HEK293 (cell line): ENCODE measurements around the gene SECISBP2L.

Experiments
- CTCF ChIA-PET: fragments of 350-600 bp; formaldehyde crosslinking; extraction: SDS; loops from one replicate; lab custom pipeline; 2021; ENCODE audit warnings: antibody characterized with exemption; lab: Yijun Ruan, JAX
- POLR2A ChIA-PET: fragments of 300-600 bp; formaldehyde crosslinking; extraction: SDS; loops from one replicate; lab custom pipeline; 2020; ENCODE audit warnings: antibody characterized with exemption, inconsistent platforms; lab: Yijun Ruan, JAX
- H3K27ac ChIP-seq: fragments of 200-500 bp; sonication (Bioruptor generic); 2 replicates; pipeline ENCODE4 v1.5.1; 2014; ENCODE audit warnings: low read depth, low read length, control low read depth, inconsistent platforms; ENCODE audit errors: extremely low read depth
- H3K36me3 ChIP-seq, 2 experiments: fragments of 200-500 bp in 1 of 2; sonication (Bioruptor generic) in 1 of 2; 1 replicate in 1 of 2; 2 replicates in 1 of 2; pipeline ENCODE4 v1.5.1; 2014 to 2017; ENCODE audit warnings: inconsistent platforms in 2 of 2, low read length in 2 of 2; ENCODE audit not compliant: control insufficient read depth in 2 of 2, insufficient read depth in 1 of 2
- H3K4me1 ChIP-seq: fragments of 200-500 bp; sonication (Bioruptor generic); 2 replicates; pipeline ENCODE4 v1.5.1; 2014; ENCODE audit warnings: mild to moderate bottlenecking, low read length, inconsistent platforms; ENCODE audit not compliant: control insufficient read depth, insufficient read depth
- H3K4me3 ChIP-seq: 2 replicates; pipeline ENCODE4 v1.5.1; 2011; ENCODE audit warnings: low read depth, mild to moderate bottlenecking, control low read depth, low read length, moderate library complexity
- H3K9me3 ChIP-seq: fragments of 200-500 bp; sonication (Bioruptor generic); 2 replicates; pipeline ENCODE4 v1.5.1; 2014; ENCODE audit warnings: low read depth, low read length, inconsistent platforms; ENCODE audit not compliant: control insufficient read depth, insufficient read depth
- GLIS1 ChIP-seq: fragments of 450-650 bp; formaldehyde crosslinking; IDR thresholded peaks from 2 replicates; pipeline ENCODE4 v1.5.1; 2016; ENCODE audit warnings: missing biosample characterization, missing genetic modification characterization
- KLF8 ChIP-seq: fragments of 450-650 bp; formaldehyde crosslinking; IDR thresholded peaks from 2 replicates; pipeline ENCODE4 v1.5.1; 2016; ENCODE audit warnings: missing biosample characterization, missing genetic modification characterization
- OSR2 ChIP-seq: fragments of 450-650 bp; formaldehyde crosslinking; IDR thresholded peaks from 2 replicates; pipeline ENCODE4 v1.5.1; 2016; ENCODE audit warnings: missing biosample characterization, missing genetic modification characterization
- ZBTB17 ChIP-seq: fragments of 450-650 bp; formaldehyde crosslinking; IDR thresholded peaks from 2 replicates; pipeline ENCODE4 v1.5.1; 2016; ENCODE audit warnings: missing biosample characterization, missing genetic modification characterization
- ZBTB44 ChIP-seq: fragments of 450-650 bp; IDR thresholded peaks from 2 replicates; pipeline ENCODE4 v1.5.1; 2018; ENCODE audit warnings: missing biosample characterization, mild to moderate bottlenecking, missing genetic modification characterization
- ZEB2 ChIP-seq: fragments of 450-650 bp; formaldehyde crosslinking; IDR thresholded peaks from 2 replicates; pipeline ENCODE4 v1.5.1; 2016; ENCODE audit warnings: missing biosample characterization, missing genetic modification characterization
- ZNF140 ChIP-seq: fragments of 450-650 bp; formaldehyde crosslinking; IDR thresholded peaks from 2 replicates; pipeline ENCODE4 v1.5.1; 2016; ENCODE audit warnings: missing biosample characterization, missing genetic modification characterization
- ZNF184 ChIP-seq: fragments of 450-650 bp; IDR thresholded peaks from 2 replicates; pipeline ENCODE4 v1.5.1; 2018; ENCODE audit warnings: missing biosample characterization, mild to moderate bottlenecking, missing genetic modification characterization
- ZNF239 ChIP-seq: fragments of 450-650 bp; formaldehyde crosslinking; IDR thresholded peaks from 2 replicates; pipeline ENCODE4 v1.5.1; 2016; ENCODE audit warnings: missing biosample characterization, missing genetic modification characterization
- ZNF350 ChIP-seq: fragments of 450-650 bp; formaldehyde crosslinking; IDR thresholded peaks from 2 replicates; pipeline ENCODE4 v1.5.0; 2017; ENCODE audit warnings: missing biosample characterization, mild to moderate bottlenecking, missing genetic modification characterization
- ZNF433 ChIP-seq: fragments of 450-650 bp; formaldehyde crosslinking; IDR thresholded peaks from 2 replicates; pipeline ENCODE4 v1.5.1; 2016; ENCODE audit warnings: missing biosample characterization, missing genetic modification characterization, low read depth
- ZNF513 ChIP-seq: fragments of 450-650 bp; IDR thresholded peaks from 2 replicates; pipeline ENCODE4 v1.5.1; 2018; ENCODE audit warnings: missing biosample characterization, missing genetic modification characterization
- ZNF626 ChIP-seq: fragments of 450-650 bp; sonication (Bioruptor Pico); formaldehyde crosslinking; IDR thresholded peaks from 2 replicates; pipeline ENCODE4 v1.5.1; 2018; ENCODE audit warnings: missing biosample characterization, missing genetic modification characterization, inconsistent platforms
- ZNF658 ChIP-seq: fragments of 450-650 bp; formaldehyde crosslinking; IDR thresholded peaks from 2 replicates; pipeline ENCODE4; 2016; ENCODE audit warnings: missing biosample characterization, missing genetic modification characterization
- ZNF660 ChIP-seq: fragments of 450-650 bp; IDR thresholded peaks from 2 replicates; pipeline ENCODE4 v1.5.1; 2018; ENCODE audit warnings: missing biosample characterization, mild to moderate bottlenecking, missing genetic modification characterization
- ZNF670 ChIP-seq: fragments of 450-650 bp; formaldehyde crosslinking; IDR thresholded peaks from 2 replicates; pipeline ENCODE4 v1.5.1; 2016; ENCODE audit warnings: missing biosample characterization, missing genetic modification characterization, low read depth
- ZNF776 ChIP-seq: fragments of 450-650 bp; formaldehyde crosslinking; IDR thresholded peaks from 2 replicates; pipeline ENCODE4 v1.5.0; 2017; ENCODE audit warnings: missing biosample characterization, missing genetic modification characterization, borderline replicate concordance
- ZSCAN16 ChIP-seq: fragments of 450-650 bp; formaldehyde crosslinking; IDR thresholded peaks from 2 replicates; pipeline ENCODE4 v1.5.1; 2016; ENCODE audit warnings: missing biosample characterization, missing genetic modification characterization
- TF ChIP-seq, protein P1 (sequence below): fragments of 450-650 bp; formaldehyde crosslinking; IDR thresholded peaks from 2 replicates; pipeline ENCODE4 v1.5.1; 2016; ENCODE audit warnings: missing biosample characterization, missing genetic modification characterization
- TF ChIP-seq, protein P2 (sequence below): fragments of 450-650 bp; formaldehyde crosslinking; IDR thresholded peaks from 2 replicates; pipeline ENCODE4 v1.5.1; 2017; ENCODE audit warnings: missing biosample characterization, mild to moderate bottlenecking, missing genetic modification characterization, moderate library complexity
- TF ChIP-seq, protein P3 (sequence below): fragments of 450-650 bp; formaldehyde crosslinking; IDR thresholded peaks from 2 replicates; pipeline ENCODE4 v1.5.1; 2016; ENCODE audit warnings: missing biosample characterization, missing genetic modification characterization

SECISBP2L gene

GRCh38 chr15:48989170-48989569 lies 57.1 kb downstream of the SECISBP2L start:
- TF ChIP-seq ZNF350 (tag by site-specific recombination) (no peak), ZNF433 (tag by site-specific recombination) (no peak)
- TF ChIP-seq, all 188 proteins: peak for 0
- H3K4me3 ChIP-seq = no peak overlapping the region
- H3K9me3 ChIP-seq = no peaks in the 10 kb centered on the region
- H3K36me3 ChIP-seq = peaks cover 0 to 27% of the 10 kb centered on the region in 2 experiments; a peak in 1 of 3 replicates
- H3K4me1 ChIP-seq = no peaks in the 10 kb centered on the region
- CTCF ChIA-PET = interaction anchor here (1.4 kb wide), 1 partner anchor 14 kb away, joined by 3 read pairs; no protein-coding TSS in a partner anchor
- POLR2A ChIA-PET = no interaction called here
- no peak overlapping the region for H3K27ac ChIP-seq

DNA sequence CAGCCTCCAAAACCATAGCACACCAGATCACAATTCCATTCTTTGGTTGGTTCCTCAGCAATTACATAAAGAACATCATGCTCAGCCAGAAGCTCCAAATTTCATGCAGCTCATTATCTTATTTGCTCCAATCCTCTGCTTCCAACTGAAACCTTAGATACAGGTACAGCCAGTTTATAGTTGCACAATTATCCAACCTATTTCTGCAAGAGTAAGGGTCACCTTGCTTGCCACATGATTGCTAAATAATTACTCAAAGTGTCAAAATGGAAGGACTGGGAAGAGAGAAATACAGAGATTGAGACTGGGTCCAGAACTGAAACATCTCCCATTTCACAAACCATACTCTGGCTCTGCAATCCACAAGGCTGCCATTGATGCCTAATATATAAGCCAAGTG lies 59.1 kb downstream of the SECISBP2L start:
- H3K4me1 ChIP-seq = no peaks in the 10 kb centered on the region
- peaks cover 0 to 15% of the 10 kb centered on the region in 2 experiments; a peak in 1 of 3 replicates for H3K36me3 ChIP-seq
- POLR2A ChIA-PET = no interaction called here
- TF ChIP-seq ZNF776 (no peak), ZNF513 (tag by site-specific recombination) (no peak), ZNF670 (tag by site-specific recombination) (no peak), ZNF626 (tag by site-specific recombination) (no peak), ZBTB17 (no peak), ZNF184 (tag by site-specific recombination) (no peak), ZNF239 (tag by site-specific recombination) (no peak), ZNF140 (tag by site-specific recombination) (no peak), KLF8 (tag by site-specific recombination) (no peak), ZSCAN16 (no peak)
- TF ChIP-seq, protein P1, sequence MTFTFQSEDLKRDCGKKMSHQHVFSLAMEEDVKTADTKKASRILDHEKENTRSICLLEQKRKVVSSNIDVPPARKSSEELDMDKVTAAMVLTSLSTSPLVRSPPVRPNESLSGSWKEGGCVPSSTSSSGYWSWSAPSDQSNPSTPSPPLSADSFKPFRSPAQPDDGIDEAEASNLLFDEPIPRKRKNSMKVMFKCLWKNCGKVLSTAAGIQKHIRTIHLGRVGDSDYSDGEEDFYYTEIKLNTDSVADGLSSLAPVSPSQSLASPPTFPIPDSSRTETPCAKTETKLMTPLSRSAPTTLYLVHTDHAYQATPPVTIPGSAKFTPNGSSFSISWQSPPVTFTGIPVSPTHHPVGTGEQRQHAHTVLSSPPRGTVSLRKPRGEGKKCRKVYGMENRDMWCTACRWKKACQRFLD (tag by site-specific recombination) = no peak
- TF ChIP-seq, protein P2, sequence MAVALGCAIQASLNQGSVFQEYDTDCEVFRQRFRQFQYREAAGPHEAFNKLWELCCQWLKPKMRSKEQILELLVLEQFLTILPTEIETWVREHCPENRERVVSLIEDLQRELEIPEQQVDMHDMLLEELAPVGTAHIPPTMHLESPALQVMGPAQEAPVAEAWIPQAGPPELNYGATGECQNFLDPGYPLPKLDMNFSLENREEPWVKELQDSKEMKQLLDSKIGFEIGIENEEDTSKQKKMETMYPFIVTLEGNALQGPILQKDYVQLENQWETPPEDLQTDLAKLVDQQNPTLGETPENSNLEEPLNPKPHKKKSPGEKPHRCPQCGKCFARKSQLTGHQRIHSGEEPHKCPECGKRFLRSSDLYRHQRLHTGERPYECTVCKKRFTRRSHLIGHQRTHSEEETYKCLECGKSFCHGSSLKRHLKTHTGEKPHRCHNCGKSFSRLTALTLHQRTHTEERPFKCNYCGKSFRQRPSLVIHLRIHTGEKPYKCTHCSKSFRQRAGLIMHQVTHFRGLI (tag by site-specific recombination) = no peak
- TF ChIP-seq, protein P3, sequence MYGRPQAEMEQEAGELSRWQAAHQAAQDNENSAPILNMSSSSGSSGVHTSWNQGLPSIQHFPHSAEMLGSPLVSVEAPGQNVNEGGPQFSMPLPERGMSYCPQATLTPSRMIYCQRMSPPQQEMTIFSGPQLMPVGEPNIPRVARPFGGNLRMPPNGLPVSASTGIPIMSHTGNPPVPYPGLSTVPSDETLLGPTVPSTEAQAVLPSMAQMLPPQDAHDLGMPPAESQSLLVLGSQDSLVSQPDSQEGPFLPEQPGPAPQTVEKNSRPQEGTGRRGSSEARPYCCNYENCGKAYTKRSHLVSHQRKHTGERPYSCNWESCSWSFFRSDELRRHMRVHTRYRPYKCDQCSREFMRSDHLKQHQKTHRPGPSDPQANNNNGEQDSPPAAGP = no peak
- TF ChIP-seq, all 188 proteins: peak for 0
- CTCF ChIA-PET = interaction anchor here (1.5 kb wide), 1 partner anchor 12 kb away, joined by 11 read pairs; no protein-coding TSS in a partner anchor
- no peak overlapping the region for H3K27ac ChIP-seq
- no peak overlapping the region for H3K4me3 ChIP-seq
- H3K9me3 ChIP-seq = no peaks in the 10 kb centered on the region

GRCh38 chr15:48986240-48986639 lies 60.0 kb downstream of the SECISBP2L start:
- ChIA-PET POLR2A (no interaction called here), CTCF (interaction anchor here (1.5 kb wide), 1 partner anchor 11 kb away, joined by 11 read pairs; no protein-coding TSS in a partner anchor)
- no peaks in the 10 kb centered on the region for H3K4me1 ChIP-seq
- TF ChIP-seq OSR2 (no peak), GLIS1 (tag by site-specific recombination) (no peak), ZEB2 (tag by site-specific recombination) (no peak), ZBTB44 (tag by site-specific recombination) (no peak), ZNF658 (no peak), ZNF660 (tag by site-specific recombination) (no peak), ZNF513 (tag by site-specific recombination) (no peak)
- no peak overlapping the region for H3K4me3 ChIP-seq
- peaks cover 0 to 8% of the 10 kb centered on the region in 2 experiments; a peak in 1 of 3 replicates for H3K36me3 ChIP-seq
- no peak overlapping the region for H3K27ac ChIP-seq
- no peaks in the 10 kb centered on the region for H3K9me3 ChIP-seq
